Progenitor cell of endocrine pancreas (in vitro differentiated cells): ENCODE data around the gene MGAT5B. TPM values are rescaled to one million over a fixed set of nuclear protein-coding genes. Genes with fewer than 3 reads are reported as not detected.

Experiments used
- DNase-seq: peaks from one replicate; pipeline ENCODE4 v3.0.0; 2021; ENCODE audit warnings: low spot score; ENCODE audit not compliant: unreplicated experiment
- H3K27ac Mint-ChIP-seq: 2 replicates; pipeline ENCODE4 v1.8.0; 2021; ENCODE audit warnings: mild to moderate bottlenecking, moderate library complexity, mixed read lengths
- H3K27me3 Mint-ChIP-seq: 2 replicates; pipeline ENCODE4 v1.8.0; 2021; ENCODE audit warnings: mixed read lengths
- H3K36me3 Mint-ChIP-seq: 2 replicates; pipeline ENCODE4 v1.8.0; 2022; ENCODE audit warnings: mixed read lengths; ENCODE audit not compliant: insufficient read depth
- H3K4me1 Mint-ChIP-seq: 2 replicates; pipeline ENCODE4 v1.8.0; 2021; ENCODE audit warnings: low read depth, mixed read lengths
- H3K4me3 Mint-ChIP-seq: 2 replicates; pipeline ENCODE4 v1.8.0; 2021; ENCODE audit warnings: low read depth, mild to moderate bottlenecking, moderate library complexity, mixed read lengths
- H3K9me3 Mint-ChIP-seq: 2 replicates; pipeline ENCODE4 v1.8.0; 2021; ENCODE audit warnings: low read depth, mixed read lengths
- total RNA-seq: library from RNA; stranded (reverse); gene quantifications from 2 replicates; pipeline ENCODE4 v1.2.1, GENCODE V29; 2021
- TF ChIP-seq, protein P1 (sequence below): fragments of 200-600 bp; sonication (generic); IDR thresholded peaks from one replicate; pipeline ENCODE4 v1.5.0; 2021; ENCODE audit warnings: antibody characterized with exemption, mild to moderate bottlenecking; ENCODE audit not compliant: unreplicated experiment

The MGAT5B gene
- total RNA-seq, 1 donor from 2014 or later, result 2.8 TPM

DNA sequence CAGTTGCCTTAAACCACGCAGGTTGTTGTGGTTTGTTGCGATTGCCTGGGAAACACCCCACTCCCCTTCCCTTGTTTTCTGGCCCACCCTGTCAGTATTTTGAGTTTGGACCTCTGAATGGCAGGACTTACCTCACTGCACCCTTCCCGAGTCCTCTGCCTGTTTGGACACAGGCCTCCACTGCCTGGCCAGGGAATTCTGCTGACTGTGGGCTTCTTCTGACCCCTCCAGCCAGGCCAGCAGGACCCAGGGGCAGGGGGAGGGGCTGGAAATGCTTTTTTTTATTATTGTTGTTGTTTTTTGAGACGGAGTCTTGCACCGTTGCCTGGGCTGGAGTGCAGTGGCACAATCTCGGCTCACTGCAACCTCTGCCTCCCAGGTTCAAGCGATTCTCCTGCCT lies 4.2 kb upstream of the MGAT5B start:
- Mint-ChIP-seq H3K27ac (no peak overlapping the region), H3K9me3 (no peaks in the 10 kb centered on the region), H3K27me3 (peaks cover 54% of the 10 kb centered on the region), H3K4me1 (peaks cover 3% of the 10 kb centered on the region), H3K36me3 (no peaks in the 10 kb centered on the region), H3K4me3 (no peak overlapping the region)
- DNase-seq, result no peak
- TF ChIP-seq, protein P1, sequence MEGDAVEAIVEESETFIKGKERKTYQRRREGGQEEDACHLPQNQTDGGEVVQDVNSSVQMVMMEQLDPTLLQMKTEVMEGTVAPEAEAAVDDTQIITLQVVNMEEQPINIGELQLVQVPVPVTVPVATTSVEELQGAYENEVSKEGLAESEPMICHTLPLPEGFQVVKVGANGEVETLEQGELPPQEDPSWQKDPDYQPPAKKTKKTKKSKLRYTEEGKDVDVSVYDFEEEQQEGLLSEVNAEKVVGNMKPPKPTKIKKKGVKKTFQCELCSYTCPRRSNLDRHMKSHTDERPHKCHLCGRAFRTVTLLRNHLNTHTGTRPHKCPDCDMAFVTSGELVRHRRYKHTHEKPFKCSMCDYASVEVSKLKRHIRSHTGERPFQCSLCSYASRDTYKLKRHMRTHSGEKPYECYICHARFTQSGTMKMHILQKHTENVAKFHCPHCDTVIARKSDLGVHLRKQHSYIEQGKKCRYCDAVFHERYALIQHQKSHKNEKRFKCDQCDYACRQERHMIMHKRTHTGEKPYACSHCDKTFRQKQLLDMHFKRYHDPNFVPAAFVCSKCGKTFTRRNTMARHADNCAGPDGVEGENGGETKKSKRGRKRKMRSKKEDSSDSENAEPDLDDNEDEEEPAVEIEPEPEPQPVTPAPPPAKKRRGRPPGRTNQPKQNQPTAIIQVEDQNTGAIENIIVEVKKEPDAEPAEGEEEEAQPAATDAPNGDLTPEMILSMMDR, result no peak

DNA sequence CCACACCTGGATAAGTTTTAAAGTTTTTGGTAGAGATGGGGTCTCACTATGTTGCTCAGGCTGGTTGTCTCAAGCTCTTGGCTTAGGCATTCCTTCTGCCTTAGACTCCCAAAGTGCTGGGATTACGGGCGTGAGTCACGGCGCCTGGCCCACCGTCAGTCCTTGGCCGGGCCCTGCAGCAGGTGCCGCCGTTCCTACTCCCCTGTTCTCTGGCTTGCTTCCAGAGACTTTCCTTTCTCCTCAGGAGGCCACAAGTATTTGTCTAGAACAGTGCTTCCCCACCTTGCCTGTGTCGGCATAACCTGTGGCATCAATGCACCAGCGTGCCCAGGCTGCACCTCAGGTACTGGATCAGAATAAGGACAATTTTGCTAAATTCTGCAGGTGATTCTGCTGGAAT lies 3.0 kb upstream of the MGAT5B start:
- no peak overlapping the region for H3K4me3 Mint-ChIP-seq
- no peaks in the 10 kb centered on the region for H3K36me3 Mint-ChIP-seq
- H3K27ac Mint-ChIP-seq, result no peak overlapping the region
- no peak for DNase-seq
- TF ChIP-seq, protein P1, result no peak
- H3K4me1 Mint-ChIP-seq, result peaks cover 3% of the 10 kb centered on the region
- no peaks in the 10 kb centered on the region for H3K9me3 Mint-ChIP-seq
- H3K27me3 Mint-ChIP-seq, result peaks cover 50% of the 10 kb centered on the region

DNA sequence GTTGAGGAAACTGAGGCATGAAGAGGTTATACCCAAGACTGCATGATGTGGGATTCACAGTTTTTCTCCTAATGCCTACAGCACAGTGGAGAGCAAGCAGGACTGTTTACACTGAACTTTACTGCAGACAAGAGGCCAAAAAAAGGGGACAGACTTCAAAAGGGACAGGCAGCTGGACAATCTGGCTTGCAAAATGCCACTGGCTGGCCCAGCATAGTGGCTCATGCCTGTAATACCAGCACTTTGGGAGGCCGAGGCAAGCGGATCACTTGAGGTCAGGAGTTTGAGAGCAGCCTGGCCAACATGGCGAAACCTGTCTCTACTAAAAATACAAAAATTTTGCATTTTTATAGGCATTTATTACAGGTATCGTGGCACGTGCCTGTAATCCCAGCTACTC lies 2.0 kb upstream of the MGAT5B start:
- no peak for DNase-seq
- Mint-ChIP-seq H3K4me1 (peaks cover 3% of the 10 kb centered on the region), H3K27me3 (peaks cover 52% of the 10 kb centered on the region), H3K4me3 (no peak overlapping the region), H3K27ac (no peak overlapping the region), H3K36me3 (no peaks in the 10 kb centered on the region), H3K9me3 (no peaks in the 10 kb centered on the region)
- TF ChIP-seq, protein P1, result no peak

DNA sequence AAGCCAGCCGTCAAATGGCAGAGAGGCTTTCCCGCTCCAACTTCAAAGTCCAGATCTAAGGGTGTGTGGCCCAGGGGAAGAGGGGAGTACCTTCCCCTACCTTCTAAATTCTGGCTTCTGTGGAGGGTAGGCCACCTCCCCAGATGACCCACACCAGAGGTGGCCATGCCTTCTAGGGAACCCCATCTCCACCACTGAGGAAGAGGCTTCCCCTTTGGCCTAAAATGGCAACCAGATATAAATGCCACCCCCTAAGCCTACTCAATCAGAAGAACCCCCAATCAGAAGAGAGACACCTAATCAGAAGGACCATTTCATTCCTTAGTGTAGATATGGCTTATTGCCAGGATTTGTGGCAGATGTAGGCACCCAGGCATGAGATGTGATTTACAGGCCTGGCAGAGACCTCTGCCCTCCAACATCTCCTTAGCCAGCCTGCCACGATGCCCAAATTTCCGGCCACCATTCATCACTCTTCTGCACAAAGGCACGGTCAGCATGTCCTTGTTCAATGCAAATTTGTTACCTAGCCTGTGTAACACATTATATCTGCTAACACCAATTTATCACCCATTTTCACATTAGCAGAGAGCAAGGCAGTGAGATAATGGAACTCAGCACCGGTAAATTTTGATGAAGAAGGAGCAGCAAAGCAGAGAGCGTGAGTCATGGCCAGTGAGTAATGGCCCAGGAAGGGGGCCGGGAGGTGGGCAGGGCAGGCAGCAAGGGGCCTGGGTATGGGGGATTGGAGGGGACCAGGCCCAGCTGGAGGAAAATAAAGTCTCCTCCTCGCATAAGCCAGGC lies 1.2 kb upstream of the MGAT5B start:
- DNase-seq, result no peak
- Mint-ChIP-seq H3K9me3 (no peaks in the 10 kb centered on the region), H3K4me3 (peak overlapping the region; percentile 71), H3K4me1 (peaks cover 3% of the 10 kb centered on the region), H3K27me3 (peaks cover 51% of the 10 kb centered on the region), H3K36me3 (no peaks in the 10 kb centered on the region), H3K27ac (no peak overlapping the region)
- TF ChIP-seq, protein P1, result no peak

DNA sequence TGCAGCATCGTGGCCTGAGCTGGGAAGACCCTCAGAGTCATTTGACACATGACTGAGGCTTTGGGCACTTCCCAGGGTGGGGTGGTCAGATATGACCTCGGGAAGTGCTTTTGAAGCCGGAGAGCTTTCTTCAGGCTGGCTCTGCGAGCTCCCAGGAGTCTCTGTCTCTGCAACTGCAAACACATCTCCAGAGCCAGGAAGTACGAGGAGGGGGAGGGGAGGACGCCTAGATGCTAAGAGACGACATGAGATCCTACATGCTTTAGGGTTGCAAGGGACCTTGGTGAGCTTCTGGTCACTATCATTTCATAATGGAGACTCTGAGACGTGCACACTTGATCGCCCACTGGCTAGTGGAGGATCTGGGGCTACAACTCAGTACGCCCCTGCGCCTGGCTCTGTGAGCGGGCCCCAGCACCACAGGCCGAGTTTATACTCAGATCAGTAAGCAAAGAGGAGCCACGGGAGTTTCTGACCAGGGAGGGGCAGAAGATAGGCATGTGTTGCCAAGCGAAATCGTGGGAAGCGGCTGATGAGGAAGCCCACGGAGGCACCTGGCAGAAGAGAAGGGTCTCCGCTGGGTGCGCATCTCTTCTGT lies 527 bp upstream of the MGAT5B start:
- peaks cover 55% of the 10 kb centered on the region for H3K27me3 Mint-ChIP-seq
- H3K4me1 Mint-ChIP-seq, result peaks cover 3% of the 10 kb centered on the region
- no peaks in the 10 kb centered on the region for H3K9me3 Mint-ChIP-seq
- H3K27ac Mint-ChIP-seq, result no peak overlapping the region
- peak overlapping the region; percentile 71 for H3K4me3 Mint-ChIP-seq
- H3K36me3 Mint-ChIP-seq, result no peaks in the 10 kb centered on the region
- TF ChIP-seq, protein P1, result no peak
- DNase-seq, result no peak
